Cardiac muscle cell (in vitro differentiated cells and primary cell): ENCODE measurements around the gene CKAP5. TPM values are rescaled to one million over a fixed set of nuclear protein-coding genes. Genes with fewer than 3 reads are reported as not detected.

Source experiments
- DNase-seq, 2 donors: peaks; one replicate each; pipeline versions ENCODE4 v3.0.0 to v3.0.0-alpha.2; 2010 to 2017; ENCODE audit warnings: low read depth in 1 of 2, low spot score in 1 of 2
- H3K27ac ChIP-seq: fragments of 200-600 bp; sonication (generic); 2 replicates; pipeline ENCODE4 v1.5.1; 2016
- H3K27me3 ChIP-seq: fragments of 200-600 bp; sonication (generic); 2 replicates; pipeline ENCODE4 v1.6.0; 2016; ENCODE audit warnings: control low read depth
- H3K36me3 ChIP-seq: fragments of 200-600 bp; sonication (generic); 2 replicates; pipeline ENCODE4 v1.5.1; 2016; ENCODE audit warnings: control low read depth
- H3K4me1 ChIP-seq: fragments of 200-600 bp; sonication (generic); 2 replicates; pipeline ENCODE4 v1.8.1; 2017; ENCODE audit warnings: low read depth, mild to moderate bottlenecking, mixed run types
- H3K4me3 ChIP-seq: fragments of 200-600 bp; sonication (generic); 2 replicates; pipeline ENCODE4 v1.5.1; 2016; ENCODE audit warnings: mild to moderate bottlenecking
- H3K9me3 ChIP-seq: fragments of 200-600 bp; sonication (generic); 2 replicates; pipeline ENCODE4 v1.5.1; 2017; ENCODE audit warnings: low read depth, mild to moderate bottlenecking, control low read depth
- CTCF ChIP-seq: IDR thresholded peaks from 2 replicates; pipeline ENCODE4 v1.5.1; 2012; ENCODE audit warnings: low read depth, mild to moderate bottlenecking, low read length
- polyA plus RNA-seq: library from polyadenylated mRNA; unstranded; fragments of >200 nt; fragmentation: Nextera tagmentation; extraction: Ambion mirVana; gene quantifications from 2 replicates; pipeline ENCODE4 v1.2.1, GENCODE V29; 2016
- total RNA-seq: library from RNA; depleted of rRNA; stranded (reverse); fragments of >200 nt; gene quantifications from 2 replicates; pipeline ENCODE4 v1.2.3, GENCODE V29; 2016

The CKAP5 gene
- total and polyA plus RNA-seq, 2 experiments from 2014 or later = 38.1 to 122 TPM

- H3K4me1 ChIP-seq = peaks cover 11% of the 10 kb centered on the region
- no peak overlapping the region for H3K4me3 ChIP-seq
- no peaks in the 10 kb centered on the region for H3K27me3 ChIP-seq
- TF ChIP-seq CTCF = no peak
- H3K27ac ChIP-seq = no peak overlapping the region
- H3K36me3 ChIP-seq = no peaks in the 10 kb centered on the region
- H3K9me3 ChIP-seq = no peaks in the 10 kb centered on the region
- no peak for DNase-seq
Observed at GRCh38 chr11:46834821-46835220, 11.3 kb downstream of the CKAP5 start.

DNA sequence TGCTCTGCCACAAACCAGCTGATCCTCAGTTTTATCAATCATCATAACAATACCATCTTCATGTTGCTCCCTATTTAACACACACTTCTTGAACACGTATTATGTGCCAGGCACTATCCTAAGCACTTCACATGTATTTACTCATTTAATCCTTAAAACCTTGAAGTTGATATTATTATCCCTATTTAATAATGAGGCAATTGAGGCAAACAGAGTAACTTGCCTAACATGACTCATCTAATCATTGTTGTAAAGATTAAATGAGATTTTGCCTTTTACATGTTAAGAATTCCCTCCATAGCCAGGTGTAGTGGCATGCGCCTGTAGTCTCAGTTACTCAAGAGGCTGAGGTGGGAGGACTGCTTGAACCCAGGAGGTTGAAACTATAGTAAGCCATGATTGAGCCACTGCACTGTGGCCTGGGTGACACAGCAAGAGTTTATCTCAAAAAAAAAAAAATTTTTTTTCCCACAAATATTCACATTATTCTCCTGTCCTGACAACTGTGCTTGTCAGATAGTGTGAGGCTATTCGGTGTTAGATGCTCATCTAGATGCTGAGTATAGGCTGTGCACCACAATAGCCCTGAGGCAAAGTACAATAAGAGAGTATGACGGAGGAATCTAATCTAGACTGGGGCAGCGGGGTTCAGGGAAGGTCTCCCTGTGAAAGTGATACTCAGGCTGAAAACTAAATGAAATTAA lies 13.4 kb downstream of the CKAP5 start:
- Histone ChIP-seq H3K4me1 (no peaks in the 10 kb centered on the region), H3K9me3 (no peaks in the 10 kb centered on the region), H3K27ac (peak overlapping the region; percentile 36), H3K27me3 (no peaks in the 10 kb centered on the region), H3K36me3 (no peaks in the 10 kb centered on the region), H3K4me3 (no peak overlapping the region)
- no peak for DNase-seq
- no peak for TF ChIP-seq CTCF

GRCh38 chr11:46827995-46828394 lies 18.1 kb downstream of the CKAP5 start:
- no peak overlapping the region for H3K4me3 ChIP-seq
- TF ChIP-seq CTCF = no peak
- H3K9me3 ChIP-seq = no peaks in the 10 kb centered on the region
- no peaks in the 10 kb centered on the region for H3K27me3 ChIP-seq
- peak in 1 of 2 donors; percentile 30 for DNase-seq
- no peaks in the 10 kb centered on the region for H3K36me3 ChIP-seq
- peaks cover 15% of the 10 kb centered on the region for H3K4me1 ChIP-seq
- peak overlapping the region; percentile 74 for H3K27ac ChIP-seq

DNA sequence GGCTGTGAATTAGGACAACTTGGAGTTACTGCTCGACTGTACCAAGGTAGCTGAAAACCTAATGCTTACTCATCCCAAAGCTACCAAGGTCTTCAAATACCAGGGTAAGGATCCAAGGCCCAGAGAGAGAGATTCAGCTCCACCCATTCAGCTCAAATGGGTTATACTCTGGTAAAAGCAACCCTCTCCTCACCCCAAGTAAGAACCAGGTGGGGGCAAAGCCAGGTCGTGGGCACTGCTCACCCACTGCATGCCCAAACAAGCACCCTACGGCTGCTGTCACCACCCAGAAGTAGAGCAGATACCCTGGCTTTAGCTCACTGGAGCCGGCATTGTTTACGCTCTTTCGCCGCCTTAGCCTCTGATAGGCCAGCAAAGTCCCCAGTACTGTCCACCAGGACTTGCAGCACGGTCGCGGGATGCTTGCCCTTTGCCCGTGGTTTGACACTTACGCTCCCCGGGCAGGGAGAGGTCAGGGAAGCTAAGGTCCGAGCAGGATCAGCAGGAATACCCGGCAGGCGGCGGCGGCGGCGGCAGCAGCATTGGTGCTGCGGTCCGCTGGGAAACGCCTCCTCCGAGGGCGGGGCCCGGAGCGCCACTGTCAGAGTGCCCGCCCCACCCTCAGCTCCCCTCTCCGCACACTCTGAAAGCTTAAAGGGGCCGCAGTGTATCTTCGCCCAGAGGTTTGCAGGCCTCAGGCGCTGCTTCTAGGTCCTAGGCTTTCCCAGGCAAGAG lies 19.6 kb downstream of the CKAP5 start:
- Histone ChIP-seq H3K9me3 (no peaks in the 10 kb centered on the region), H3K27me3 (no peaks in the 10 kb centered on the region), H3K4me1 (peaks cover 15% of the 10 kb centered on the region), H3K27ac (peak overlapping the region; percentile 74), H3K36me3 (no peaks in the 10 kb centered on the region), H3K4me3 (peak overlapping the region; percentile 36)
- peak; percentile 14 for TF ChIP-seq CTCF
- peak; percentile 85 to 93 for DNase-seq

DNA sequence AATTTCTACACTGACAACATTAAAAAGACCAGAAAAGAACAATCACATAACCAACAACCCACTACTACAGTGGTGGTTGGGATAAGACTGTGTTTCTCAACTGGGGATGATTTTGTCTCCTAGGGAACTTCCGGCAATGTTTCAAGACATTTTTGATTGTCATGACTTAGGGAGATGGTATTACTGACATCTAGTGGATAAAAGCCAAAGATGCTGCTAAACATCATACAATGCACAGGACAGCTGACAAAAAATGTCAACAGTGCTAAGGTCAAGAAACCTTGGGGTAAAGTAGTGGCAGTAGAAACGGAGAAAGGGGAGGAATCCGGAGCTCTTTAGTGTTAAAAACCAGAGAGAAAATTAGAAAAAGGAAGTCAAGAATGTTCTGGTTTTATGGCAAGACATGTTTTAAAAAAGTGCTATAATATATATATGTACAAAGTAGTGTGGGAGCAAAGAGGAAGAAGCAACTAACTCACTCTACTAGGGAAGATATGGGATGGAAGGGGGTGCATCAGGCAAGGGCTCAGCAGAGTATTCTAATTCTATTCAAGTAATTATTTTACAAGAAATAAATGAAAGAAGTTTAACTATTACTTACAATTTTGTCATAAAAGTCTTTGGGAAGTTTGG lies 37.2 kb downstream of the CKAP5 start:
- Histone ChIP-seq H3K4me3 (no peak overlapping the region), H3K9me3 (no peaks in the 10 kb centered on the region), H3K27ac (no peak overlapping the region), H3K36me3 (peaks cover 56% of the 10 kb centered on the region), H3K4me1 (no peaks in the 10 kb centered on the region), H3K27me3 (no peaks in the 10 kb centered on the region)
- DNase-seq = peak in 1 of 2 donors; percentile 41
- peak; percentile 22 for TF ChIP-seq CTCF
